ENCODE data around the gene ZSCAN5B. TPM values are rescaled to one million over a fixed set of nuclear protein-coding genes. Genes with fewer than 3 reads are reported as not detected.

ZSCAN5B gene
- total and polyA plus RNA-seq, 9 of the 15 experiments (the other 6 are each of a cell fraction or from before 2014, with no cell fraction given): 0.03 to 0.07 TPM; not detected in 7

DNA sequence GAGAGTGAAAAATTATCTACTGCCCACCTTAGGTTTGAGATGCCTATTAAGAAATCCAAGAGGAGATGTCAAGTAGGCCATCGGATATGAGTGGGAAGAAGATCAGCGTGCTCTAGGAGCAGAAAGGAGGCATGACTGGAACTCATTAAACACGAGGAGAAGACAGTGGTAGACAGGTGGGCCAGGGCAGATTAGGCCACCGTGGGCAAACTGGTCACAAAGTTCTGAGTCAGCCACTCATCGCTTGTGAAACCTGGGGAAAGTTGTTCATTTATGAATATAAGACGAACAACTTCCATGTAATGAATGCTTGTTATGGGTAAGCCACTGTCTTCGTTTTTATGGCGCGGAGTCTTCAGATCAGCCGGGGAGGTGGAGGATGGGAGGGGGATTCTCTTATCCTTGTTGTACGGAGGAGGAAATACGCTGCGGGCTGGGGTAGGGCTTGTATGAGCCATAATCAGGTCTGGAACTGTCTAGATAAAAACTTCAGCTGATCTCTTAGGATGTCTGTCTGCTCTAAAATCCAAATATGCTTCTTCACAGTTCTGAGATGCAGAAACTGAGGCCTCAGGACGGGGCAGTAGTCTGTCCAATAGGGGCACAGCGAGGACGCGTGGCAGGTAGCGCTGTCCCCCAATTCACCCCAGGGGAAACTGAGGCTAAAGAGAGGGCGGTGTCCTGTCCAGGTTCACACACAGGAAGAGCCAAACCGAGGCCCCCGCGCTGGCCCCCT lies 57.6 kb downstream of the ZSCAN5B start (continued):
- TF ChIP-seq, protein P1, sequence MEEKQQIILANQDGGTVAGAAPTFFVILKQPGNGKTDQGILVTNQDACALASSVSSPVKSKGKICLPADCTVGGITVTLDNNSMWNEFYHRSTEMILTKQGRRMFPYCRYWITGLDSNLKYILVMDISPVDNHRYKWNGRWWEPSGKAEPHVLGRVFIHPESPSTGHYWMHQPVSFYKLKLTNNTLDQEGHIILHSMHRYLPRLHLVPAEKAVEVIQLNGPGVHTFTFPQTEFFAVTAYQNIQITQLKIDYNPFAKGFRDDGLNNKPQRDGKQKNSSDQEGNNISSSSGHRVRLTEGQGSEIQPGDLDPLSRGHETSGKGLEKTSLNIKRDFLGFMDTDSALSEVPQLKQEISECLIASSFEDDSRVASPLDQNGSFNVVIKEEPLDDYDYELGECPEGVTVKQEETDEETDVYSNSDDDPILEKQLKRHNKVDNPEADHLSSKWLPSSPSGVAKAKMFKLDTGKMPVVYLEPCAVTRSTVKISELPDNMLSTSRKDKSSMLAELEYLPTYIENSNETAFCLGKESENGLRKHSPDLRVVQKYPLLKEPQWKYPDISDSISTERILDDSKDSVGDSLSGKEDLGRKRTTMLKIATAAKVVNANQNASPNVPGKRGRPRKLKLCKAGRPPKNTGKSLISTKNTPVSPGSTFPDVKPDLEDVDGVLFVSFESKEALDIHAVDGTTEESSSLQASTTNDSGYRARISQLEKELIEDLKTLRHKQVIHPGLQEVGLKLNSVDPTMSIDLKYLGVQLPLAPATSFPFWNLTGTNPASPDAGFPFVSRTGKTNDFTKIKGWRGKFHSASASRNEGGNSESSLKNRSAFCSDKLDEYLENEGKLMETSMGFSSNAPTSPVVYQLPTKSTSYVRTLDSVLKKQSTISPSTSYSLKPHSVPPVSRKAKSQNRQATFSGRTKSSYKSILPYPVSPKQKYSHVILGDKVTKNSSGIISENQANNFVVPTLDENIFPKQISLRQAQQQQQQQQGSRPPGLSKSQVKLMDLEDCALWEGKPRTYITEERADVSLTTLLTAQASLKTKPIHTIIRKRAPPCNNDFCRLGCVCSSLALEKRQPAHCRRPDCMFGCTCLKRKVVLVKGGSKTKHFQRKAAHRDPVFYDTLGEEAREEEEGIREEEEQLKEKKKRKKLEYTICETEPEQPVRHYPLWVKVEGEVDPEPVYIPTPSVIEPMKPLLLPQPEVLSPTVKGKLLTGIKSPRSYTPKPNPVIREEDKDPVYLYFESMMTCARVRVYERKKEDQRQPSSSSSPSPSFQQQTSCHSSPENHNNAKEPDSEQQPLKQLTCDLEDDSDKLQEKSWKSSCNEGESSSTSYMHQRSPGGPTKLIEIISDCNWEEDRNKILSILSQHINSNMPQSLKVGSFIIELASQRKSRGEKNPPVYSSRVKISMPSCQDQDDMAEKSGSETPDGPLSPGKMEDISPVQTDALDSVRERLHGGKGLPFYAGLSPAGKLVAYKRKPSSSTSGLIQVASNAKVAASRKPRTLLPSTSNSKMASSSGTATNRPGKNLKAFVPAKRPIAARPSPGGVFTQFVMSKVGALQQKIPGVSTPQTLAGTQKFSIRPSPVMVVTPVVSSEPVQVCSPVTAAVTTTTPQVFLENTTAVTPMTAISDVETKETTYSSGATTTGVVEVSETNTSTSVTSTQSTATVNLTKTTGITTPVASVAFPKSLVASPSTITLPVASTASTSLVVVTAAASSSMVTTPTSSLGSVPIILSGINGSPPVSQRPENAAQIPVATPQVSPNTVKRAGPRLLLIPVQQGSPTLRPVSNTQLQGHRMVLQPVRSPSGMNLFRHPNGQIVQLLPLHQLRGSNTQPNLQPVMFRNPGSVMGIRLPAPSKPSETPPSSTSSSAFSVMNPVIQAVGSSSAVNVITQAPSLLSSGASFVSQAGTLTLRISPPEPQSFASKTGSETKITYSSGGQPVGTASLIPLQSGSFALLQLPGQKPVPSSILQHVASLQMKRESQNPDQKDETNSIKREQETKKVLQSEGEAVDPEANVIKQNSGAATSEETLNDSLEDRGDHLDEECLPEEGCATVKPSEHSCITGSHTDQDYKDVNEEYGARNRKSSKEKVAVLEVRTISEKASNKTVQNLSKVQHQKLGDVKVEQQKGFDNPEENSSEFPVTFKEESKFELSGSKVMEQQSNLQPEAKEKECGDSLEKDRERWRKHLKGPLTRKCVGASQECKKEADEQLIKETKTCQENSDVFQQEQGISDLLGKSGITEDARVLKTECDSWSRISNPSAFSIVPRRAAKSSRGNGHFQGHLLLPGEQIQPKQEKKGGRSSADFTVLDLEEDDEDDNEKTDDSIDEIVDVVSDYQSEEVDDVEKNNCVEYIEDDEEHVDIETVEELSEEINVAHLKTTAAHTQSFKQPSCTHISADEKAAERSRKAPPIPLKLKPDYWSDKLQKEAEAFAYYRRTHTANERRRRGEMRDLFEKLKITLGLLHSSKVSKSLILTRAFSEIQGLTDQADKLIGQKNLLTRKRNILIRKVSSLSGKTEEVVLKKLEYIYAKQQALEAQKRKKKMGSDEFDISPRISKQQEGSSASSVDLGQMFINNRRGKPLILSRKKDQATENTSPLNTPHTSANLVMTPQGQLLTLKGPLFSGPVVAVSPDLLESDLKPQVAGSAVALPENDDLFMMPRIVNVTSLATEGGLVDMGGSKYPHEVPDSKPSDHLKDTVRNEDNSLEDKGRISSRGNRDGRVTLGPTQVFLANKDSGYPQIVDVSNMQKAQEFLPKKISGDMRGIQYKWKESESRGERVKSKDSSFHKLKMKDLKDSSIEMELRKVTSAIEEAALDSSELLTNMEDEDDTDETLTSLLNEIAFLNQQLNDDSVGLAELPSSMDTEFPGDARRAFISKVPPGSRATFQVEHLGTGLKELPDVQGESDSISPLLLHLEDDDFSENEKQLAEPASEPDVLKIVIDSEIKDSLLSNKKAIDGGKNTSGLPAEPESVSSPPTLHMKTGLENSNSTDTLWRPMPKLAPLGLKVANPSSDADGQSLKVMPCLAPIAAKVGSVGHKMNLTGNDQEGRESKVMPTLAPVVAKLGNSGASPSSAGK (IDR thresholded peaks at IDR 0.05): peak; percentile 91
- TF ChIP-seq POLR3A (IDR thresholded peaks at IDR 0.05; ENCODE audit: borderline replicate concordance, extremely low read depth, insufficient read depth, insufficient read length) (no peak), ZNF431 (CRISPR knock-in tag; IDR thresholded peaks at IDR 0.05) (no peak), PRPF4 (IDR thresholded peaks at IDR 0.05; ENCODE audit: insufficient read depth, low read depth, low read length, poor library complexity, severe bottlenecking) (no peak), EP300 (IDR thresholded peaks at IDR 0.05; ENCODE audit: low read length) (no peak; the same call in 1 of the 2 replicates), TAL1 (IDR thresholded peaks at IDR 0.05) (peak; percentile 22; the same call in 1 of the 2 replicates), ZC3H4 (CRISPR knock-in tag; IDR thresholded peaks at IDR 0.05; ENCODE audit: borderline replicate concordance) (no peak), SMAD3 (CRISPR knock-in tag; conservative IDR thresholded peaks at IDR 0.05) (no peak), ZNF76 (CRISPR knock-in tag; IDR thresholded peaks at IDR 0.05; ENCODE audit: borderline replicate concordance) (no peak), KAT2B (IDR thresholded peaks at IDR 0.05; ENCODE audit: low read depth, low read length) (no peak), MBD2 (IDR thresholded peaks at IDR 0.05; ENCODE audit: borderline replicate concordance, low read depth) (no peak), KLF10 (CRISPR knock-in tag; IDR thresholded peaks at IDR 0.05) (no peak), BCOR (IDR thresholded peaks at IDR 0.05) (peak; percentile 87), PTTG1 (tag; IDR thresholded peaks at IDR 0.05; ENCODE audit: low read depth) (no peak), SPI1 (IDR thresholded peaks at IDR 0.05; ENCODE audit: borderline replicate concordance, low read depth, low read length) (no peak), PHF20 (IDR thresholded peaks at IDR 0.05; ENCODE audit: partially characterized antibody) (no peak), ZBTB7A (IDR thresholded peaks at IDR 0.05; ENCODE audit: borderline replicate concordance, control insufficient read depth, low read depth, low read length) (peak; percentile 52; the same call in 1 of the 2 replicates), PHTF2 (CRISPR knock-in tag; IDR thresholded peaks at IDR 0.05) (no peak), HIVEP1 (CRISPR knock-in tag; IDR thresholded peaks at IDR 0.05) (no peak)
